VCaP (cell line): ENCODE measurements around the gene NKPD1.

Experiments used
- H3K27ac ChIP-seq: fragments of 450-650 bp; 2 replicates; pipeline ENCODE4 v1.5.1; 2017
- TF ChIP-seq, protein P1 (sequence below): fragments of 450-650 bp; conservative IDR thresholded peaks from 2 replicates; pipeline ENCODE4 v1.5.1; 2017; ENCODE audit warnings: mild to moderate bottlenecking, moderate library complexity

Gene NKPD1

DNA sequence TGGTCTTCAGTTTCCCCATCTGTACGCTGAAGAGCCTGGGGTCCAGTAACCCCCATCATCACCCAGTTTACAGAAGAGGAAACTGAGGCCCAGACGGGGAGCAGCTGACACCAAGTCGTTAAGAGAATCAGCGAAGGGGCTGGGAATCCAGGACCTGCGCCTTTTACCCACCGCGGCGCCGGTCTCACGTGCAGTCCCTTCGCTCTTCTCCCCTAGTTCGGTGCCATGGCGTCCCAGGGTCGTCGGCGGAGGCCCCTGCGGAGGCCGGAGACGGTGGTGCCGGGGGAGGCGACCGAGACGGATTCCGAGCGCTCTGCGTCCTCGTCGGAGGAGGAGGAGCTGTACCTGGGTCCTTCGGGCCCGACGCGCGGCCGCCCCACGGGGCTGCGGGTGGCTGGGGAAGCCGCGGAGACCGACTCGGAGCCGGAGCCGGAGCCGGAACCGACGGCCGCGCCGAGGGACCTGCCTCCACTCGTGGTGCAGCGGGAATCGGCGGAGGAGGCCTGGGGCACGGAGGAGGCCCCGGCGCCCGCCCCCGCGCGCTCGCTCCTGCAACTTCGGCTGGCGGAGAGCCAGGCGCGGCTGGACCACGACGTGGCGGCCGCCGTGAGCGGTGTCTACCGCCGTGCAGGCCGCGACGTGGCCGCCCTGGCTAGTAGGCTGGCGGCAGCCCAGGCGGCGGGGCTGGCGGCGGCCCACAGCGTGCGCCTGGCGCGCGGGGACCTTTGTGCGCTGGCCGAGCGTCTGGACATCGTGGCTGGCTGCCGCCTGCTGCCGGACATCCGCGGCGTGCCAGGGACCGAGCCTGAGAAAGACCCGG lies 18.5 kb upstream of the NKPD1 start:
- H3K27ac ChIP-seq = peak overlapping the region; percentile 95
- TF ChIP-seq, protein P1, sequence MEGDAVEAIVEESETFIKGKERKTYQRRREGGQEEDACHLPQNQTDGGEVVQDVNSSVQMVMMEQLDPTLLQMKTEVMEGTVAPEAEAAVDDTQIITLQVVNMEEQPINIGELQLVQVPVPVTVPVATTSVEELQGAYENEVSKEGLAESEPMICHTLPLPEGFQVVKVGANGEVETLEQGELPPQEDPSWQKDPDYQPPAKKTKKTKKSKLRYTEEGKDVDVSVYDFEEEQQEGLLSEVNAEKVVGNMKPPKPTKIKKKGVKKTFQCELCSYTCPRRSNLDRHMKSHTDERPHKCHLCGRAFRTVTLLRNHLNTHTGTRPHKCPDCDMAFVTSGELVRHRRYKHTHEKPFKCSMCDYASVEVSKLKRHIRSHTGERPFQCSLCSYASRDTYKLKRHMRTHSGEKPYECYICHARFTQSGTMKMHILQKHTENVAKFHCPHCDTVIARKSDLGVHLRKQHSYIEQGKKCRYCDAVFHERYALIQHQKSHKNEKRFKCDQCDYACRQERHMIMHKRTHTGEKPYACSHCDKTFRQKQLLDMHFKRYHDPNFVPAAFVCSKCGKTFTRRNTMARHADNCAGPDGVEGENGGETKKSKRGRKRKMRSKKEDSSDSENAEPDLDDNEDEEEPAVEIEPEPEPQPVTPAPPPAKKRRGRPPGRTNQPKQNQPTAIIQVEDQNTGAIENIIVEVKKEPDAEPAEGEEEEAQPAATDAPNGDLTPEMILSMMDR = 0 out of 2 replicates have a peak, but pooled peaks have one; percentile 9

DNA sequence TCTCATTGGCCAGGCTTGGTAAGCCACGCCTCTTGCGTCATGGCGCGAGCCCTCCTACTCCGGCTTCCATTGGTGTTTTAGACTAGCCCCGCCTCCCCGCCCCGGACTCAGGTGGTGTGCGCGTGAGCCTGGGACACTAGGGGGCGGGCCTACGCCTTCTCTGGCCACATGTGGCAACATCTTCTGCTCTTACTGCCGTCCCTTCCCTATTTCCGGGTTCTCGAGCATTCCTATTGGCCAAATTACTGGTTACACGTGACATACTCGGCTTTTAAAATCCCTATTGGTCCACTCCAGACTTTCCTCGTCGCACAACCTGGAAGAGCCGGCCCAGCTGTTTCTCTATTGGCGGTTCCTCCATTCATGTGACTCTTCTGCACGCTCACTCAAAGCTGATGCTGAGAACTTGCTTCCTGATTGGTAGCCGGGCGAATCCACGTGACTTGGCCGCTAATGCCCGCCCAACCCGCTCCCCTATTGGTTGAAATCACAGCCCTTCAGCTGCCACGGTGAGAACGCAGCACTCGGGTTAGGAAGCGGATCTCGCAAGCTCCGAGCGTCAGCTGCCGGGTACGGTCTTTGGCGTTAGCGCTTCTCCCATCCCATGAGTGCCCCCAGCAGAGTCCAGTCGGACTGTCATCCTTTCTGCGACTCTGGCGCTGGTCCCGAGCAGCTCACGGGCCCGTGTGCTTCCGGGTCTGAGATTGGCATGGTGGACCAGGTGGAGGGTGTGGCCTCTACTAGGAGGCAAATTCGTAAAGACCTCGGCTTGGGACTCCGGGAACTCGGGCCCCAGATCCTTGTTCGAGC lies 17.7 kb upstream of the NKPD1 start, which contains the start of gene BLOC1S3:
BLOC1S3 (plus strand) TSS at position 523 of the 810 bp plus-strand sequence. CDS start 513 bp downstream, outside the sequence.
- TF ChIP-seq, protein P1 = peak; percentile 64
- H3K27ac ChIP-seq = peak within 1 kb of the TSS; percentile 95

DNA sequence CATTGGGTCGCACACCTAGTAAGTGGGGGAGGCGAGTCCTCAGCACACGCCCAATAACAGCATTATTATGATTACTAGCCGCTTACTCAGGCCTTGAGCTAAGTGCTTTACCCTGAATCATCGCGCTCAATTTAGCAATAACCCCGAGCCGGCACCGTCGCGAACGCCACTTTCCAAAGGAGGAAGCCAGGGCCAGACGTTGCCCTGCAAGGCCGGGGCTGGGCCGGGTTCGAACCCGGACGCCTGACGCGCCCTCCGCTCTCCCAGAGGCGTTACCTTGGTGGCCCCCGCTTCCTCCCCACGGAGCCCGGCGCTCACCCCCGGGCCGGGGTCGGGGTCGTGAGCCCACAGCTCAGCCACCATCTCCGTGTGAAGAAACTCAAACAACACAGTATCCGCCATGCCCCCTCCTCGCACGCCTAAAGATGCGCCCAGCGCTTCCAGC lies 17.1 kb upstream of the NKPD1 start, which contains the start of gene TRAPPC6A:
TRAPPC6A (minus strand) TSS at position 421 of the 445 bp plus-strand sequence; CDS start at position 402, 19 bp downstream.
- peak within 1 kb of the TSS; percentile 95 for H3K27ac ChIP-seq
- TF ChIP-seq, protein P1 = no peak

DNA sequence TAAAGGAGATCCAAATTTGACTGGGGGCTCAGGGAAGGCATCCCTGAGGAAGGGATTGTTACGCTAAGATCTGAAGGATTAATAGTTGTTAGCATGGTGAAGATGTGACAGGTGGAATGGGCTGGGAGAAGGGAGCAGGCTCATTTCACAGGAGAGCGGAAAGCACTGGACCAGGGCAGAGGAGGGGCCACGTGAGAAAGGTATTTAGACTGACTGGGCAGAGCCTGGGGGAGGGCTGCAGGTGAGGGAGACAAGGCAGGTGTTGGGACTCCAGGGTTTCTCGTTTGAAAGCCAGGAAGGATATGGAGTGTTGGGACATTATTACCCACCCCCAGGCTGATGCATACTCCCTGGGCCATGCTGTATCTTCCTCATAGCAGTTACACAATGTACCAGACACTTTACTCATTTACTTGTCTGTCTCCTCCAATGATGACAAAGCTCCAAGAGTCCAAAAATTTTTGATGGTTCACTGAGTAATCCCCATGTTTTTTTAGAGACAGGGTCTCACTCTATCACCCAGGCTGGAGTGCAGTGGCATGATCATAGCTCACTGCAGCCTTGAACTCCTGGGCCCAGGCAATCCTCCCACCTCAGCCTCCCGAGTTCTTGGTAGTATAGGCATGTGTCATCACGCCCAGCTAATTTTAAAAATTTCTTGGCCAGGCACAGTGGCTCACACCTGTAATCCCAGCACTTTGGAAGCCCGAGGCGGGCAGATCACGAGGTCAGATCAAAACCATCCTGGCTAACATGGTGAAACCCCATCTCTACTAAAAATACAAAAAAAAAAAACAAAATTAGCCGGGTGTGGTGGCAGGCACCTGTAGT lies 14.9 kb upstream of the NKPD1 start:
- TF ChIP-seq, protein P1 = no peak
- no peak overlapping the region for H3K27ac ChIP-seq

DNA sequence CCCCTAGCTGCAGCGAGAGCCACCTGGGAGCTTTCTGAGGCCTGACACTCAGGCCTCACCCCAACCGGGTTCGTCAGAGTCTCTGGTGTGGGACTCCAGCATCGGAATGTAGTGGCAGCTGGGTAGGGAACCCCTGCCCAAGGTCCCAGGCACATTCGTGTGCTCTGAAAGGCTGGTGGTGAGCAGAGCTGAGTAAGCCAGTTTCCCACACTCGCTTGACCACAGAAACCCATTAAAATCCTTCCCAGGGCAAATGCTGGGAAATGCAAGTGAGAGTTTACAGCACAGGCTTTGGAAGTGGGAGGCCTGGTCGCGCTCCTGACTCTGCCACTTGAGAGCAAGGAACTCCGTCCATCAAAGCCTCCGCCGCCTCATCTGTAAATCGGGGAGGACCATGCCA lies 13.0 kb upstream of the NKPD1 start:
- TF ChIP-seq, protein P1 = no peak
- no peak overlapping the region for H3K27ac ChIP-seq

DNA sequence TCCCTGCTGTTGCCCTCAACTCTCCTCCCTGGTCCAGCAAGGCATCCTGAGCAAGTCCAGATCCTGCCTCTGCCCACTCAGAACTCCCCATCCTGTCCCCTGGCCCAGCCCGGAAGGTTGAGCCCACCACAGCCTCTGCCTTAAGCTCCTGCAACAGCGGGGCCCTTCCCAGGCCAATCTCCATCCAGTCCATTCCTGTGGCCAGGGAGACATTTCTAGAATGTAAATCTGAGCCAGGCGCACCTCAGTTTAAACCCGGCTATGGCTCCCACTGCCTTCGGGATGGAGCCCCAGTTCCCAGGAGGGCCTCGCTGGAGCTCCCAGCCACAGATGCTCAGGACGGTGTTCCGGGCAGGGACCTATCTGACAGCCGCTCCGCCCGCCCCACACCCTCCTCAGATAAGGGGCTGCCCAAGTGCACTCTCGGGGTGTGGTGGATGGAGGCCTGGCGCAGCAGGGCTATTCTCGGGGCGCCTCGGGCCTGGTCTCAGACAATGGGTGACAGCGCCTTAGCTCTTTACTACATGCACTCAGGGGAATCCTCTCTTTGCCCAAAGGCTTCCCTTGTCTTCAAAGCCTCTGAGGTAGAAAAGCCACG lies 11.9 kb upstream of the NKPD1 start:
- TF ChIP-seq, protein P1 = no peak
- H3K27ac ChIP-seq = no peak overlapping the region
